A673 (cell line): Measurements from ENCODE around the gene ADGRD1. TPM values are rescaled to one million over a fixed set of nuclear protein-coding genes. Genes with fewer than 3 reads are reported as not detected.
A peak's percentile ranks its signal among the peaks of the same experiment; 100 is the strongest.

Experiments used
- BruUV-seq: library from RNA; stranded (reverse); fragments of 400-500 nt; replicated peaks from 2 replicates; lab custom pipeline; 2021; lab: Mats Ljungman, UMichigan
- CTCF ChIA-PET: fragments of 300-600 bp; sonication (Branson Sonifier 250); formaldehyde crosslinking; loops from one replicate; lab custom pipeline; 2022; ENCODE audit warnings: antibody characterized with exemption; lab: Charles Lee
- POLR2A ChIA-PET: fragments of 300-600 bp; sonication (Branson Sonifier 250); formaldehyde crosslinking; loops from one replicate; lab custom pipeline; 2022; ENCODE audit warnings: antibody characterized with exemption; ENCODE audit not compliant: low non-redundant PET; lab: Charles Lee
- DNase-seq: peaks from one replicate; pipeline ENCODE4 v3.0.0-alpha.2; 2015; ENCODE audit warnings: low spot score
- H3K27ac ChIP-seq: fragments of 200-600 bp; sonication (generic); 2 replicates; pipeline ENCODE4 v1.5.1; 2016; ENCODE audit warnings: mixed run types, low read depth, mild to moderate bottlenecking, mixed read lengths, antibody characterized with exemption, low read length; ENCODE audit not compliant: poor library complexity, severe bottlenecking
- H3K27me3 ChIP-seq: fragments of 200-600 bp; sonication (generic); replicated peaks from 2 replicates; pipeline ENCODE4 v1.6.1; 2017; ENCODE audit warnings: mixed run types, low read depth, mild to moderate bottlenecking, mixed read lengths, antibody characterized with exemption, low read length; ENCODE audit not compliant: insufficient read depth, poor library complexity
- H3K36me3 ChIP-seq: fragments of 200-600 bp; sonication (generic); 2 replicates; pipeline ENCODE4 v1.6.1; 2016; ENCODE audit warnings: mixed run types, mild to moderate bottlenecking, mixed read lengths, antibody characterized with exemption, low read length; ENCODE audit not compliant: insufficient read depth, poor library complexity, severe bottlenecking
- H3K4me1 ChIP-seq: fragments of 200-600 bp; sonication (generic); 2 replicates; pipeline ENCODE4 v1.6.1; 2017; ENCODE audit warnings: mixed run types, mild to moderate bottlenecking, mixed read lengths, antibody characterized with exemption, low read length; ENCODE audit not compliant: insufficient read depth, poor library complexity, severe bottlenecking
- H3K4me3 ChIP-seq: fragments of 200-600 bp; sonication (generic); 2 replicates; pipeline ENCODE4 v1.5.1; 2016; ENCODE audit warnings: low read depth, mixed run types, mild to moderate bottlenecking, mixed read lengths, low read length; ENCODE audit not compliant: poor library complexity, severe bottlenecking
- H3K9me3 ChIP-seq: fragments of 200-600 bp; sonication (generic); 2 replicates; pipeline ENCODE4 v1.6.1; 2016; ENCODE audit warnings: mixed run types, low read depth, mild to moderate bottlenecking, mixed read lengths, antibody characterized with exemption, low read length; ENCODE audit not compliant: poor library complexity, severe bottlenecking
- EZH2 ChIP-seq: fragments of 200-600 bp; sonication (generic); IDR thresholded peaks from 2 replicates; pipeline ENCODE4 v1.6.1; 2017; ENCODE audit warnings: borderline replicate concordance, low read depth, mild to moderate bottlenecking, mixed read lengths, antibody characterized with exemption, low read length; ENCODE audit not compliant: poor library complexity, severe bottlenecking
- intact Hi-C: fragments of 100-400 bp; cut with micrococcal nuclease; formaldehyde crosslinking; loops from one replicate; pipeline ENCODE4 v1.10.0; 2022; ENCODE audit not compliant: unreplicated experiment
- total RNA-seq: library from RNA; stranded (reverse); gene quantifications from 2 replicates; pipeline ENCODE4 v1.2.3, GENCODE V29; 2021
- TF ChIP-seq, protein P1 (sequence below): fragments of 300-800, 200-600 bp; sonication (generic); conservative IDR thresholded peaks from 2 replicates; pipeline ENCODE4 v1.5.1; 2017; ENCODE audit warnings: low read depth, mild to moderate bottlenecking, antibody characterized with exemption, low read length, moderate library complexity, mixed read lengths

Gene ADGRD1
- total RNA-seq, 1 experiment from 2014 or later: not detected

DNA sequence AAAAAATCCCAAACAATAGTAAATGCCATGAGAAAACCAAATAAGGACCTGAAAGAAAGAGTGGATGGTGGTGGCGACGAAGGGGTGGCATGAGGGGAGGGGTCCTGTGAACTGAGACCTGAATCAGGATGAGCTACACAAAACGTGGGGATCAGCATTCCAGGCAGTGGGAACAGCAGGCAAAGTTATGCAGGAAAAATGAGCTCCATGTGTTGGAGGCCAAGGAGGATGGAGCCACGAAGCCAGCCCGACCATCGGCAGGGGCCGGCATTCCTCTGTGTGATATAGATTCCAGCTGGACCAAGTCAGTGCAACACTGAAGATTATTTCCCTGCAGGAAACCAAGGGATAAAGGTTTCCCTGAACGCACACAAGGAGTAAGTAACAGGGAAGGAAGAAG is 7.1 kb downstream of the ADGRD1 start:
- ChIA-PET CTCF (no interaction called here), POLR2A (no interaction called here)
- H3K9me3 ChIP-seq: no peaks in the 10 kb centered on the region
- intact Hi-C loops: no loop called here
- H3K27me3 ChIP-seq: no peaks in the 10 kb centered on the region
- no TSS peak for BruUV-seq
- no peak for DNase-seq
- no peaks in the 10 kb centered on the region for H3K36me3 ChIP-seq
- H3K4me3 ChIP-seq: no peak overlapping the region
- no peak overlapping the region for H3K27ac ChIP-seq
- TF ChIP-seq, protein P1, sequence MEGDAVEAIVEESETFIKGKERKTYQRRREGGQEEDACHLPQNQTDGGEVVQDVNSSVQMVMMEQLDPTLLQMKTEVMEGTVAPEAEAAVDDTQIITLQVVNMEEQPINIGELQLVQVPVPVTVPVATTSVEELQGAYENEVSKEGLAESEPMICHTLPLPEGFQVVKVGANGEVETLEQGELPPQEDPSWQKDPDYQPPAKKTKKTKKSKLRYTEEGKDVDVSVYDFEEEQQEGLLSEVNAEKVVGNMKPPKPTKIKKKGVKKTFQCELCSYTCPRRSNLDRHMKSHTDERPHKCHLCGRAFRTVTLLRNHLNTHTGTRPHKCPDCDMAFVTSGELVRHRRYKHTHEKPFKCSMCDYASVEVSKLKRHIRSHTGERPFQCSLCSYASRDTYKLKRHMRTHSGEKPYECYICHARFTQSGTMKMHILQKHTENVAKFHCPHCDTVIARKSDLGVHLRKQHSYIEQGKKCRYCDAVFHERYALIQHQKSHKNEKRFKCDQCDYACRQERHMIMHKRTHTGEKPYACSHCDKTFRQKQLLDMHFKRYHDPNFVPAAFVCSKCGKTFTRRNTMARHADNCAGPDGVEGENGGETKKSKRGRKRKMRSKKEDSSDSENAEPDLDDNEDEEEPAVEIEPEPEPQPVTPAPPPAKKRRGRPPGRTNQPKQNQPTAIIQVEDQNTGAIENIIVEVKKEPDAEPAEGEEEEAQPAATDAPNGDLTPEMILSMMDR: no peak
- no peak for TF ChIP-seq EZH2
- peaks cover 6% of the 10 kb centered on the region for H3K4me1 ChIP-seq

DNA sequence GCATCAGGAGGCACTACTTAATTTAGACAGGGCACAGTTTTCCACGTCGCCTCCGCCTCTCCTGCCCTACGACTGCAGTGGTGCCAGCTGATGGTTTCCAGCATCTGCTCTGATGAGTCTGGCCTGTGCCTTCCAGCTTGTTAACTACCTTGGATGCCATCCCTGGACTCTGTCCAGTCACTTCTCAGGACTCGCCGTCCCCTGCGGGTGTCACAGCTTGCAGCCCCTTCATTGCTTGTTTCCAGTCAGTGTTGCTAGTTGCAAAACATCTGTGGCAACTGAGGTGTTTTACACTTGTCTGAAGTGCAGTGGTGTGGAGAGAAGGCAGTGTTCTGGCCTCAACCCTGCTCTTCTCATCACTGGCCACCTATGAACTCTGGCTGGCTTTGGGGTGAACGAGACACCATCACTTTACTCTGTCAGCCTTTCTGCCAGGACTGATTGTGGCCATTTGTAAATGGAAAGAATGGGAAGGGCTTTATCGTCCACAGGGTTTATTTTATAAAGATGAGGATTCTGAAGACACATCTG is 8.3 kb downstream of the ADGRD1 start:
- ChIA-PET POLR2A (interaction anchor here (0.6 kb wide), 1 partner anchor 30 kb away, joined by 7 read pairs; no protein-coding TSS in a partner anchor), CTCF (no interaction called here)
- intact Hi-C loops: no loop called here
- no peak for TF ChIP-seq EZH2
- TF ChIP-seq, protein P1: no peak
- DNase-seq: no peak
- no peaks in the 10 kb centered on the region for H3K9me3 ChIP-seq
- H3K27me3 ChIP-seq: no peaks in the 10 kb centered on the region
- H3K4me1 ChIP-seq: peaks cover 10% of the 10 kb centered on the region
- no TSS peak for BruUV-seq
- no peaks in the 10 kb centered on the region for H3K36me3 ChIP-seq
- no peak overlapping the region for H3K27ac ChIP-seq
- H3K4me3 ChIP-seq: no peak overlapping the region

DNA sequence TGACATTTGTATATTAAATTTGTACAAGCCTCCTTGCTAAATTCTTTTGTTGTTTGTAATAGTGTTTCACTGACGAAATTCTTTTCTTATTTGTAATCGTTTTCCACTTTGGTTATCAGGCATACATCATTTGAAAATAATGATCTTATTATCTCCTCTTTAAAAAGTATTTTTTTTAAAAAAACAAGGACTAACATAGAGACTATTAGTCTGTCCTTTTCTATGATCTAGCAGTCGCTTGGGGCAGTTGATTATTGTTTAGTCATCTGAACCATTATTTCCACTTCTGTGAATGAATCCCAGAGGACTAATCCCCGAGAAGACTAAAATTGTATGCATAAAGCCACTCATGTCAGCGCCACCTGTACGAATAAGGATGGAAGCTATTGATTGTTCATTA is 11.5 kb downstream of the ADGRD1 start:
- Histone ChIP-seq H3K27me3 (no peaks in the 10 kb centered on the region), H3K9me3 (no peaks in the 10 kb centered on the region), H3K4me1 (peaks cover 10% of the 10 kb centered on the region), H3K27ac (no peak overlapping the region), H3K4me3 (no peak overlapping the region), H3K36me3 (no peaks in the 10 kb centered on the region)
- CTCF ChIA-PET: no interaction called here
- POLR2A ChIA-PET: no interaction called here
- DNase-seq: peak; percentile 17
- BruUV-seq: no TSS peak
- TF ChIP-seq, protein P1: no peak
- no peak for TF ChIP-seq EZH2
- intact Hi-C loops: no loop called here
